Activated T-helper 2 cell treated with anti-CD3 and anti-CD28 coated beads, Interferon-gamma antibody, Interleukin-2, Interleukin-4, amounts not matched to agents 10 μg/mL and 5 μg/mL and 100 μg/mL, durations not matched to agents 14 hours and 24 hours and 36 hours (primary cell): ENCODE results near the gene NPAS2. TPM values are rescaled to one million over a fixed set of nuclear protein-coding genes. Genes with fewer than 3 reads are reported as not detected.

Source experiments
- DNase-seq: peaks from one replicate; pipeline ENCODE4 v3.0.0; 2021; ENCODE audit warnings: low spot score
- H3K27ac Mint-ChIP-seq: one replicate; pipeline ENCODE4 v1.8.0; 2021; ENCODE audit warnings: mixed read lengths
- H3K27me3 Mint-ChIP-seq: one replicate; pipeline ENCODE4 v1.8.0; 2021; ENCODE audit warnings: low read depth, mixed read lengths
- H3K36me3 Mint-ChIP-seq: one replicate; pipeline ENCODE4 v1.8.0; 2021; ENCODE audit warnings: low read depth, mixed read lengths
- H3K4me1 Mint-ChIP-seq: one replicate; pipeline ENCODE4 v1.8.0; 2021; ENCODE audit warnings: low read depth, mixed read lengths
- H3K4me3 Mint-ChIP-seq: one replicate; pipeline ENCODE4 v1.8.0; 2021; ENCODE audit warnings: low read depth, mild to moderate bottlenecking, moderate library complexity, mixed read lengths
- H3K9me3 Mint-ChIP-seq: one replicate; pipeline ENCODE4 v1.8.0; 2021; ENCODE audit warnings: mixed read lengths
- intact Hi-C: fragments of 100-400 bp; cut with micrococcal nuclease; formaldehyde crosslinking; loops from one replicate; pipeline ENCODE4 v1.15.1; 2023
- total RNA-seq: library from RNA; stranded (reverse); gene quantifications from 2 replicates; pipeline ENCODE4 v1.2.3, GENCODE V29; 2022

NPAS2 gene
- total RNA-seq, 1 donor from 2014 or later, result 5.6 TPM

DNA sequence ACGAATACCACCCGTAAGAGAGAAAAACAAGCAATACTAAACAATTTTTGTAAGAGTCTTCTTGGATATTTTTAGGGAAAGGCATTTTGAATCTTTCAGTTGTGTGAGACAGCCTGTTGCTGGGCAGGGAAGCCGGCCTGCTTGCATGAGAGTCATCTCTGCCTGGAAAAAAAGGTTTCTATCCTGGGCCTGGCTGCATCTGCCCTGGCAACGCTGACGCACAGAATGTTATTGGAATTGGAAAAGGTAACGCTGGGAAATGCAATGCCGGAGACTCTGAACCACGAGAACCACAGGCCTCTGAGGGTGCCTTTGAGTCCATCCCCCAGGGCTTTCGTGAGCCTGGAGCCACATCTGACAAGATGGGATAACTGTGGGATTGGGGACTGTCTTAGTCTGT is 17.9 kb upstream of the NPAS2 start:
- intact Hi-C loops, result no loop called here
- Mint-ChIP-seq H3K9me3 (no peaks in the 10 kb centered on the region), H3K4me1 (no peaks in the 10 kb centered on the region), H3K36me3 (no peaks in the 10 kb centered on the region), H3K27ac (no peak overlapping the region), H3K27me3 (peaks cover 4% of the 10 kb centered on the region), H3K4me3 (no peak overlapping the region)
- no peak for DNase-seq

DNA sequence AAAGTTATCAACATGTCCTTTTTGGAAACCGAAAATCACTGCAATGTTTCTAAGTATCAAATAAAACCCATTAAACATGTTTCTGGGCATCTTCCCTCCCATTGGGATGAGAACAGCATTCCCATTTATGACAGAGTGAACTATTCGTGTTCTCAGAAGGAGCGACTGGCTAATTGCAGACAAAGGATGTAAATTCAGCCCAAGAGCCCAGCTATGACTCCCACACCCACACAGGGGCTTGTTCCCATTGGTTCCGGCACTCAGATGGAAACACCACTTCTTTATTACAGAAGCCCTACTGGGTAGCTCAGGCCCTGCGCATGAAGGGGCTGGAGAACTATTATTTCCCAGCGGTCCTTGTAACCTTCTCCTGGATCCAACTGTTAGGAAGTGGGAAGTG is 16.6 kb upstream of the NPAS2 start:
- H3K27me3 Mint-ChIP-seq, result peaks cover 6% of the 10 kb centered on the region
- H3K4me3 Mint-ChIP-seq, result no peak overlapping the region
- no peak for DNase-seq
- no peaks in the 10 kb centered on the region for H3K9me3 Mint-ChIP-seq
- no peaks in the 10 kb centered on the region for H3K4me1 Mint-ChIP-seq
- no peaks in the 10 kb centered on the region for H3K36me3 Mint-ChIP-seq
- no peak overlapping the region for H3K27ac Mint-ChIP-seq
- intact Hi-C loops, result no loop called here

DNA sequence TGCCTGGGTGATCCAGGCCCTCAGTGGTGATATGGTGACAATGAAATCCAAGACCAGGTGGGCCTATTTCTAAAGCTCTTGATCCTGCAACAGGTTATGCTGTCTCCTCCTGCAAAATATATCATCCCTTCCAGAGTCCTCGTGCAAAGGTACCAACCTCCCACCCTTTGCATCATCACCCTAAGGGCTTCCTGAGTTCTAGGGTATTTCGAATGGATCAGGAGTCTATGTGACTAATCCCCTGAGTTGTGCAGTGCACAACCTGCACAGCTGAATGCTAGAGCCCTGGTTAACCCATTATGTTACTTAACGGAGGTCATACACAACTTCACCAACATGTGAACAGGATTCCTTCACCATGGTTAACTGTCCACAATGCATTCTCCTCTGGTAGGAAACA is 13.4 kb upstream of the NPAS2 start:
- H3K27me3 Mint-ChIP-seq, result peaks cover 14% of the 10 kb centered on the region
- no peaks in the 10 kb centered on the region for H3K36me3 Mint-ChIP-seq
- no peak for DNase-seq
- no peak overlapping the region for H3K27ac Mint-ChIP-seq
- no peaks in the 10 kb centered on the region for H3K4me1 Mint-ChIP-seq
- H3K4me3 Mint-ChIP-seq, result no peak overlapping the region
- H3K9me3 Mint-ChIP-seq, result no peaks in the 10 kb centered on the region
- intact Hi-C loops, result no loop called here

DNA sequence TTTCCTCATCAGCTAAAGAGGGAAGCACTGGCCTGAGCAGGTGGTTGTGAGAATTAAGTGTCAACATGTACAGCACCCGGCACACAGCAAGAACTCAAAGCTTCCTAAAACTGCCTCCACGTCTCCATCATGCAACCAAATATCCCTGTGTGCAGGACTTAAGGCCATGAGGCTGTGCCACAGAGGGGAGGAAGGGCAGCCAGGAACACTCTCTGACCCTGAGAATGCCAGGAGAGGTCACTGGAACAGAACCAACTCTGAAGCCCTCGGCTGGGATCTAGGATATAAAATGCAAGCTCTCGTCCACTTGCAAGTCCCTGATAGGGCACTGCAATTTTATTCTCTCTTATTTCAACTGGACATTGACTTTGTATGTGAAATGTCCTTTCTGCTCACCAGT is 12.2 kb upstream of the NPAS2 start:
- Mint-ChIP-seq H3K4me3 (no peak overlapping the region), H3K9me3 (no peaks in the 10 kb centered on the region), H3K36me3 (no peaks in the 10 kb centered on the region), H3K4me1 (peaks cover 8% of the 10 kb centered on the region), H3K27ac (no peak overlapping the region), H3K27me3 (peaks cover 14% of the 10 kb centered on the region)
- no peak for DNase-seq
- intact Hi-C loops, result no loop called here

DNA sequence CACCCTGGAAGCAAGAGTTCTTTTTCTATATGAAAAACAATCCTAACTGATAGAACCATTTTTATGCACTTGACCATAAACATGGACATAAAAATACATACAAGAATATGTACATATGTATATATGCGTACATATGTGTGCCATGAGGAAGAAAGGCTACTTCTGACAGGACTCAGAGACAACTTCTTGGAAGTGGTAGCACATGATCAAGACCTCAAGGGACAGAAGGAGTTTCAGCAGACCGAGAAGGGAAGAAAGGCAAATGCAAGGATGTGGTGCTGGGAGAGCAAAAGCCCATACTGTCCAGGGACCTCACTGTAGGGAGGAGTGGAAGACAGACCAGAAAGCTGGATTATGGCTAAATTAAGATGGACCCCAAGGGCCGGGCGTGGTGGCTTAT is 11.4 kb upstream of the NPAS2 start:
- DNase-seq, result no peak
- H3K9me3 Mint-ChIP-seq, result no peaks in the 10 kb centered on the region
- H3K4me1 Mint-ChIP-seq, result peaks cover 13% of the 10 kb centered on the region
- intact Hi-C loops, result no loop called here
- no peak overlapping the region for H3K27ac Mint-ChIP-seq
- H3K36me3 Mint-ChIP-seq, result no peaks in the 10 kb centered on the region
- no peak overlapping the region for H3K4me3 Mint-ChIP-seq
- H3K27me3 Mint-ChIP-seq, result peaks cover 14% of the 10 kb centered on the region

DNA sequence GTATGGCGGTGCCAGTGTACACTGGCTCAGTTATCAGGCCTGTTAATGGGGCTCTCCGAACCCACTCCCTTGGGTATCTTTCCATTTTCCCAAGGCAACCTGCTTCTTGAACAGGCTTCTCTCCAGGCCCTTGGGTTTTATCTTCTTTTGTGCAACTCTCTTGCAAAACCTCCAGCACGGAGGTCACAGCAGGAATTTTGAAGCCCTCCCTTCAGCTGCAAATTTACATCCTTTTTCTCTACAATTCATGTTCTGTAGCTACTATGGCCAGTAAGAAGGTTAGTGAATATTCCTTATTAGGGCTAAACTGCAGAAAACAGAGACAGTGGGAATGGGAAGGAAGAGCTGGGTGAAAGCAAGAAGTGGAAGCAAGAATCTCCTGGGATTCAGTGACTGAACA is 10.4 kb upstream of the NPAS2 start:
- Mint-ChIP-seq H3K36me3 (no peaks in the 10 kb centered on the region), H3K4me3 (no peak overlapping the region), H3K9me3 (no peaks in the 10 kb centered on the region), H3K27ac (no peak overlapping the region), H3K4me1 (peaks cover 23% of the 10 kb centered on the region), H3K27me3 (peaks cover 14% of the 10 kb centered on the region)
- intact Hi-C loops, result no loop called here
- no peak for DNase-seq

DNA sequence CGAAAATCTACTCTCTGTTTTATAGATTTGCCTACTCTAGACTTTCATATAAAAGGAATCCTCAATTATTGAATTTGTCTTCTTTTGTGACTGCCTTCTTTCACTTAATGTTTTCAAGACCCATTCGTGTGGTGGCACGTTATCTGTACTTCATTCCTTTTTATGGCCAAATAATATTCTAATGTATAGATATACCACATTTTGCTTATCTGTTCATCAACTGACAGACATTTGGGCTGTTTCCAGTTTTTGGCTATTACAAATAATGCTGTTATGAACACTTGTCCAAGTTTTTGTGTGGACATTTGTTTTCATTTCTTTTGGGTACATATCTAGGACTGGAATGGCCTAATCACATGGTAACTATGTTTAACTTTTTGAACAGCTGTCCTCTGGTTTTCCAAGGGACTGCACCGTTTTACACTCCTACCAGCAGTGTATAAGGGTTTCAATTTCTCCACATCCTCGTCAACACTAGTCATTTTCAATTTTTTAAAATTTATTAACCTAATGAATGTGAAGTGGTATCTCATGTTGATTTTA is 9.3 kb upstream of the NPAS2 start:
- Mint-ChIP-seq H3K9me3 (no peaks in the 10 kb centered on the region), H3K4me3 (no peak overlapping the region), H3K27me3 (peaks cover 11% of the 10 kb centered on the region), H3K4me1 (peaks cover 25% of the 10 kb centered on the region), H3K36me3 (no peaks in the 10 kb centered on the region), H3K27ac (no peak overlapping the region)
- no peak for DNase-seq
- intact Hi-C loops, result loop anchor here (10.0 kb wide), 2 partner anchors 176 to 226 kb away; no protein-coding TSS in a partner anchor

DNA sequence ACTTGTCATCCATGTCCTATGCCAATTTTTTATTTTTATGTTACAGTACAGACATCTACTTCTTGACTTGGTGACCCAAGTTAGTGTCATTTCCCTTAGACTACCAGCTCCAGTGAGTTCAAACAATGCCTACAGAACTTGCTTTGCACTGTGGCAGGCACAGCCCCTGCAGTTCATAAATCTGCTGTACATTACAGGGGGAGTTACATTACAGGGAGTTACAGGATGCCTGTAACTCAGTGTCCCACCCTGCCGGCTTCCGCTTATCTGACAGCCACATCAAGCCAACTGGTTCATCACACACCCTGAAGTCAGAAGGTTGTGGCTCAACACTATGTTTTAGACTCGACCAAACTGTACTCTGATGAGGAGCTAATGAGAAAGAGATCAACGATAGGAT is 7.8 kb upstream of the NPAS2 start:
- Mint-ChIP-seq H3K4me3 (no peak overlapping the region), H3K36me3 (no peaks in the 10 kb centered on the region), H3K27me3 (peaks cover 10% of the 10 kb centered on the region), H3K4me1 (peaks cover 26% of the 10 kb centered on the region), H3K9me3 (no peaks in the 10 kb centered on the region), H3K27ac (peak overlapping the region; percentile 3)
- DNase-seq, result no peak
- intact Hi-C loops, result loop anchor here (10.0 kb wide), 2 partner anchors 177 to 227 kb away; no protein-coding TSS in a partner anchor

DNA sequence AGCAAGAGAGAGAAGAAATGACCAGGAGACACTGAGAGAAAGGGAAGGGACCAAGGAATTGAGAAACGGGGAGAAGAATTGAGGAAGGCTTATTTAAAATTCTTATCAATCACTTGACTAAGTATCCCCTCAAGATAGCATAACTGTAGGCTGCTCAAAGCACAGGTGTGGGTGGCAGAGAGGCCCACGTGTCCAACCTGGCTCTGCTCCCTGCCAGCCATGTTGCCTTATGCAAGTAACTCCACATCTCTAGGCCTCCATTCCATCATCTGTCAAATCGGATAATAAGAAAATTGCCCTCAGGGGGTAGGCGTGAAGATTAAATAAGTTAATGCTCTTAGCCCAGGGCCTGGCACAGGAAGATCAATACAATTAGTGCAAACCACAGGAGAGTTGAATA is 7.4 kb upstream of the NPAS2 start:
- H3K4me3 Mint-ChIP-seq, result no peak overlapping the region
- no peaks in the 10 kb centered on the region for H3K36me3 Mint-ChIP-seq
- H3K27ac Mint-ChIP-seq, result peak overlapping the region; percentile 3
- no peak for DNase-seq
- H3K9me3 Mint-ChIP-seq, result no peaks in the 10 kb centered on the region
- peaks cover 10% of the 10 kb centered on the region for H3K27me3 Mint-ChIP-seq
- intact Hi-C loops, result loop anchor here (10.0 kb wide), 2 partner anchors 178 to 228 kb away; no protein-coding TSS in a partner anchor
- peaks cover 26% of the 10 kb centered on the region for H3K4me1 Mint-ChIP-seq

DNA sequence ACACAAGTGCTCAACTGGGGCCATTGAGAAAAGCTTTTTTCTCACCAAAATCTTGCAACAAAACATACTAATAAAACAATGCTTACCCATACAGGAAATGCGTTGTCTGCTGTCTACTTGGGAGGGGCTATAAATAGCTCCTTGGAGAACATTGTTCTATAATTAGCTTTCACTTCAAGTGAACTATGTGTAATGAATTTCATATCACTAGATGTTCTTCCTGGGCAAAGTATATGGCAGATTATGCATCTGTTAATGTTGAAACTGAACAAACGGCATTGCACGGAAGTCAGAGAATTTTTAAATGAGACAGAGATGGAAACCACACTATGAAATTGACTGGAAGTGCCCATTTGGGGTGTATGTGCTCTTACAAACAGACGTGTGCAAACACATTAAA is 6.4 kb upstream of the NPAS2 start:
- peak overlapping the region; percentile 59 for H3K27ac Mint-ChIP-seq
- peaks cover 32% of the 10 kb centered on the region for H3K4me1 Mint-ChIP-seq
- H3K27me3 Mint-ChIP-seq, result peaks cover 18% of the 10 kb centered on the region
- no peaks in the 10 kb centered on the region for H3K9me3 Mint-ChIP-seq
- DNase-seq, result no peak
- H3K4me3 Mint-ChIP-seq, result peak overlapping the region; percentile 41
- intact Hi-C loops, result loop anchor here (10.0 kb wide), 2 partner anchors 179 to 229 kb away; no protein-coding TSS in a partner anchor
- no peaks in the 10 kb centered on the region for H3K36me3 Mint-ChIP-seq

DNA sequence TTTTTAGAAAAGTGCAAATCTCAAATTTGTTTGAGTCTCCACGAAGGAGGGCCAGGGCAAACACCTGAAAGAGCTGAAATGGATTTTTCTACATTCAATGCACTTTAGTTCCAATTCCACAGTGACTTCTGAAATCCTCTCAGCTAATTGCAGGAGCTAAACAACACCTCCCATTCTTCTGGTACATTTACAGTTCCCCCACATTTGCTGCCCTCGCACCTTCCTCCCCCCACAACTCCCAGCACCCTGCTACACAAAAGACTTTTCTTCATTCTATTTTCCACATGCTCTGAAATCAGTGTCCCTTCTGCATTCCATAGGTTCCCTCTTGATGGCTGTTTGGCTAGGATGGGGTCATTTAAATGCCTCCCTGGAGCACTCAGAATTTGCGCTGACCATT is 5.9 kb upstream of the NPAS2 start:
- H3K4me1 Mint-ChIP-seq, result peaks cover 32% of the 10 kb centered on the region
- no peak for DNase-seq
- peaks cover 19% of the 10 kb centered on the region for H3K27me3 Mint-ChIP-seq
- intact Hi-C loops, result loop anchor here (10.0 kb wide), 2 partner anchors 179 to 229 kb away; no protein-coding TSS in a partner anchor
- H3K4me3 Mint-ChIP-seq, result no peak overlapping the region
- H3K27ac Mint-ChIP-seq, result peak overlapping the region; percentile 59
- no peaks in the 10 kb centered on the region for H3K9me3 Mint-ChIP-seq
- no peaks in the 10 kb centered on the region for H3K36me3 Mint-ChIP-seq

DNA sequence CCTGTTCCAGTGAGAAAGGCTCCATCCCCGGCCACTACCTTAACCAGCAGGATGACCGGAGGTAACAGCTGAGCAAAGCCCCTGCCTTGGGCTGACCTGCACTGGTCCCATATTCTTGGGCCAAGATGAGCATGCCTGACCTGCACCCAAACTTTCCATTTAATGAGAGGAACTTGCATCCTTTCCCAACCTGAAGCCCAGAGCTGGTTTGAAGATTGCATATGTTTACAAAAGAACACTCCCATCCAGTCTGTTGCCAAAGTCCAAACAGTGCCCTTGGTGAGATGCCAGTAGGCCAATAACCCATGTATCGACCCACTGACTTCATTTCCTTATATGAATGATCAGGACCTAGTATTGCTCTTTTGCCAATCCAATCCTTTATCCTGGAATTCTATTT is 5.5 kb upstream of the NPAS2 start:
- H3K4me1 Mint-ChIP-seq, result peaks cover 32% of the 10 kb centered on the region
- peak overlapping the region; percentile 18 for H3K27ac Mint-ChIP-seq
- H3K4me3 Mint-ChIP-seq, result no peak overlapping the region
- H3K27me3 Mint-ChIP-seq, result peaks cover 23% of the 10 kb centered on the region
- no peaks in the 10 kb centered on the region for H3K9me3 Mint-ChIP-seq
- no peaks in the 10 kb centered on the region for H3K36me3 Mint-ChIP-seq
- intact Hi-C loops, result loop anchor here (10.0 kb wide), 2 partner anchors 180 to 230 kb away; no protein-coding TSS in a partner anchor
- DNase-seq, result no peak

DNA sequence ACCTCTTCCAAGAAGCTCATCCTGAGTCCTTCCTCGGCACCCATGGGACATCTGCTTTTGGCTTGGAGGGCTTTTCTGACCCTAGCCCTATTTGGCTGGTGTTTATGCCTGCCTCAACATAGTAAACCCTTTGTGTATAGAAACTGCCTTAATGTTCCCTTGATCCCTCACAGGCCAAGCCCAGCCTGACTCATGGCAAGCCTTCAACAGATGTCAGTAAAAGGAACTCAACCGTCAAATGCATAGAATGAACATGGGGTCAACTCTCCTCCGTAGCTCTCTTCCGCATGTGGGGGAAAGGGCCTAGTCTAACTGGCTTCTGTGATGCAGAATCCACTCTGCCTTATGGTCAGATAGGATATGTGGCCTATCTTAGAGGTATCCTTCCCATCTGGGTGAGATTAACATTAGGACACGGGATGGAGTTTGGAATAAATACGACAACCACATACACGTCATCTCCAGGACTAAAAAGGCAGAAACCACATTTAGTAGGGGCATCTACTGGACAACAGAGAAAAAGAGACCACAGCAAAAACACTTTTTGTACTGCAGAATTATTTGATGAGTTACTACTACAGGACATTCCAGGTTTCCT is 2.5 kb upstream of the NPAS2 start:
- intact Hi-C loops, result loop anchor here (5.0 to 10.0 kb wide), 3 partner anchors 183 to 233 kb away; partner anchors contain the start of gene RPL31
- no peak overlapping the region for H3K4me3 Mint-ChIP-seq

More for the DNA sequence above, 2.5 kb upstream of the NPAS2 start:
- H3K4me1 Mint-ChIP-seq, result peaks cover 28% of the 10 kb centered on the region
- DNase-seq, result no peak
- no peak overlapping the region for H3K27ac Mint-ChIP-seq
- peaks cover 34% of the 10 kb centered on the region for H3K27me3 Mint-ChIP-seq
- H3K36me3 Mint-ChIP-seq, result no peaks in the 10 kb centered on the region
- H3K9me3 Mint-ChIP-seq, result no peaks in the 10 kb centered on the region
